Gastroesophageal sphincter (tissue), 3 donors: ENCODE data around the gene FIGNL2.

Experiments used
- EP300 ChIP-seq: sonication (generic); formaldehyde crosslinking; IDR thresholded peaks from one replicate; pipeline ENCODE4 v1.6.1; 2017; ENCODE audit warnings: antibody characterized with exemption, mild to moderate bottlenecking
- POLR2A ChIP-seq, 2 donors: fragments of 450-650 bp; IDR thresholded peaks; one replicate each; pipeline ENCODE4 v1.6.1; 2017; ENCODE audit warnings: antibody characterized with exemption in 2 of 2, mild to moderate bottlenecking in 2 of 2, moderate library complexity in 1 of 2
- POLR2AphosphoS5 ChIP-seq: sonication (generic); formaldehyde crosslinking; IDR thresholded peaks from one replicate; pipeline ENCODE4 v1.6.1; 2017; ENCODE audit warnings: antibody characterized with exemption
- TF ChIP-seq, protein P1 (sequence below), 4 experiments: fragments of 200-600 bp in 2 of 4; fragments of 450-650 bp in 2 of 4; sonication (generic) in 1 of 4; IDR thresholded peaks; one replicate each; pipeline ENCODE4 v1.5.1; 2017 to 2019; ENCODE audit warnings: antibody characterized with exemption in 4 of 4, mild to moderate bottlenecking in 2 of 4, moderate library complexity in 2 of 4

DNA sequence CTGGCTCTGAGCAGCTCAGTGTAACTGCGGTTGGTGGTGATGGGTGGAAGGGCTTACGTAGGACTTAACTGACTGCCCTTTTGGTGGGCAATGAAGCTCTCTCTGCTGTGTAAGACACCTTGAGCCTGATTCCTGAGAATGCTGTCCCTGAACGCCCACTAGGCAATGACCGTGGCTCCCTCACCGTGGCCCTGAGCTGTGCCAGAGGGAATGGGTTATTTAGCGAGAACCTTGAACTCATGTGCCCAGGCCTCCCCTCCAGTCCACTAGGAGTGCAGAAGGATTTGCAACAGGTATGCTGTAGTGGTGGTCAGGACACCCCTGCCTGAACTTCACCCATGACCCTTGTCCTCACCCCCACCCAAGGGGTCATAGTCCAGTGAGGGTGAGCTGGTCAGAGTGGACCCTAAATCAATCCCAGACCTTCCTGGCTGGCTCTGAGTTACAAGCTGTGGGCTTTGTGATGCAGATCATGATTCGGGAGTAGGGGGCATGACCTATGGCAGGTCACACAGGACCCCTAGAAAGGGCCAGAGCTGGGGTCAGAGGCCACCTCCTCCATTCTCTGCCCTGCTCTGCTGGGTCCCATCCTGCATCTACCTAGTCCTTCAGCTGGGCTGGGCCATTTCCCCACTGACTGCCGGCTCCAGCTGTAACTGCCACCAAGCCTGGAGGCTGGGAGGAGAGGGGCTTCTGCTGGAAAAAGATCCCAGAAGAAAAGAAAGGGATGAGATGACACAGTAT lies 24.9 kb upstream of the FIGNL2 start:
- TF ChIP-seq, protein P1, sequence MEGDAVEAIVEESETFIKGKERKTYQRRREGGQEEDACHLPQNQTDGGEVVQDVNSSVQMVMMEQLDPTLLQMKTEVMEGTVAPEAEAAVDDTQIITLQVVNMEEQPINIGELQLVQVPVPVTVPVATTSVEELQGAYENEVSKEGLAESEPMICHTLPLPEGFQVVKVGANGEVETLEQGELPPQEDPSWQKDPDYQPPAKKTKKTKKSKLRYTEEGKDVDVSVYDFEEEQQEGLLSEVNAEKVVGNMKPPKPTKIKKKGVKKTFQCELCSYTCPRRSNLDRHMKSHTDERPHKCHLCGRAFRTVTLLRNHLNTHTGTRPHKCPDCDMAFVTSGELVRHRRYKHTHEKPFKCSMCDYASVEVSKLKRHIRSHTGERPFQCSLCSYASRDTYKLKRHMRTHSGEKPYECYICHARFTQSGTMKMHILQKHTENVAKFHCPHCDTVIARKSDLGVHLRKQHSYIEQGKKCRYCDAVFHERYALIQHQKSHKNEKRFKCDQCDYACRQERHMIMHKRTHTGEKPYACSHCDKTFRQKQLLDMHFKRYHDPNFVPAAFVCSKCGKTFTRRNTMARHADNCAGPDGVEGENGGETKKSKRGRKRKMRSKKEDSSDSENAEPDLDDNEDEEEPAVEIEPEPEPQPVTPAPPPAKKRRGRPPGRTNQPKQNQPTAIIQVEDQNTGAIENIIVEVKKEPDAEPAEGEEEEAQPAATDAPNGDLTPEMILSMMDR (IDR thresholded peaks at IDR 0.05), result no peak
- TF ChIP-seq EP300 (no peak), POLR2AphosphoS5 (no peak), POLR2A (IDR thresholded peaks at IDR 0.05) (no peak)
